CD4-positive, CD25-positive, alpha-beta regulatory T cell (primary cell): ENCODE results near the gene SKOR1. TPM values are rescaled to one million over a fixed set of nuclear protein-coding genes. Genes with fewer than 3 reads are reported as not detected.
A peak's percentile ranks its signal among the peaks of the same experiment; 100 is the strongest.

Source experiments
- ATAC-seq, 2 donors: fragments of 150-1000 bp; cut with Tn5 transposase; one replicate each; pipeline ENCODE4 v1.10.0; 2021; ENCODE audit warnings: low read depth in 2 of 2, moderate number of reproducible peaks in 2 of 2, moderate library complexity in 1 of 2
- DNase-seq, 3 donors: peaks; one replicate each; pipeline versions ENCODE4 v3.0.0 to v3.0.0-alpha.2; 2012 to 2022; ENCODE audit warnings: mixed read lengths in 1 of 3
- H3K27ac ChIP-seq: one replicate; pipeline ENCODE4 v1.7.0; 2013; ENCODE audit warnings: mild to moderate bottlenecking, low read length; ENCODE audit not compliant: insufficient read depth, poor library complexity, severe bottlenecking
- H3K27me3 ChIP-seq: one replicate; pipeline ENCODE4 v1.7.0; 2013; ENCODE audit warnings: low read length; ENCODE audit not compliant: control insufficient read depth, insufficient read depth
- H3K36me3 ChIP-seq: one replicate; pipeline ENCODE4 v1.7.0; 2013; ENCODE audit warnings: mild to moderate bottlenecking, low read length, moderate library complexity; ENCODE audit not compliant: control insufficient read depth, insufficient read depth
- H3K4me1 ChIP-seq: 2 replicates; pipeline ENCODE4 v1.7.0; 2013; ENCODE audit warnings: mild to moderate bottlenecking, low read length; ENCODE audit not compliant: insufficient read depth, control insufficient read depth, poor library complexity, severe bottlenecking
- H3K4me3 ChIP-seq: one replicate; pipeline ENCODE4 v1.7.0; 2013; ENCODE audit warnings: low read depth, mild to moderate bottlenecking, low read length, moderate library complexity
- H3K9me3 ChIP-seq, 2 experiments: 1 replicate in 1 of 2; 2 replicates in 1 of 2; pipeline ENCODE4 v1.7.0; 2013; ENCODE audit warnings: low read length in 2 of 2, mild to moderate bottlenecking in 1 of 2, moderate library complexity in 1 of 2; ENCODE audit not compliant: control insufficient read depth in 2 of 2
- H3K27ac Mint-ChIP-seq, 3 donors: one replicate each; pipeline ENCODE4 v1.8.0; 2020 to 2022; ENCODE audit warnings: mild to moderate bottlenecking in 3 of 3, mixed read lengths in 3 of 3, moderate library complexity in 2 of 3
- H3K27me3 Mint-ChIP-seq: one replicate; pipeline ENCODE4 v1.8.0; 2022; ENCODE audit warnings: mild to moderate bottlenecking, mixed read lengths
- H3K36me3 Mint-ChIP-seq: one replicate; pipeline ENCODE4 v1.8.0; 2020; ENCODE audit warnings: mixed read lengths
- H3K4me1 Mint-ChIP-seq, 4 donors: one replicate each; pipeline ENCODE4 v1.8.0; 2020 to 2022; ENCODE audit warnings: mixed read lengths in 4 of 4, mild to moderate bottlenecking in 1 of 4
- H3K4me3 Mint-ChIP-seq, 4 donors: one replicate each; pipeline ENCODE4 v1.8.0; 2020 to 2022; ENCODE audit warnings: mild to moderate bottlenecking in 4 of 4, mixed read lengths in 4 of 4, moderate library complexity in 3 of 4
- H3K9me3 Mint-ChIP-seq, 7 donors: one replicate each; pipeline ENCODE4 v1.8.0; 2020 to 2022; ENCODE audit warnings: mixed read lengths in 7 of 7, mild to moderate bottlenecking in 3 of 7, moderate library complexity in 2 of 7
- polyA plus RNA-seq, 4 donors: library from polyadenylated mRNA; unstranded; fragments of 300-500 nt; fragmentation: Illumina TruSeq; gene quantifications; one replicate each; pipeline ENCODE4 v1.2.3, GENCODE V29; 2021
- total RNA-seq: library from RNA; stranded (reverse); gene quantifications from one replicate; pipeline ENCODE4 v1.2.3, GENCODE V29; 2022

The SKOR1 gene
- total and polyA plus RNA-seq, 5 donors from 2014 or later = 2.5 TPM; not detected in 4

DNA sequence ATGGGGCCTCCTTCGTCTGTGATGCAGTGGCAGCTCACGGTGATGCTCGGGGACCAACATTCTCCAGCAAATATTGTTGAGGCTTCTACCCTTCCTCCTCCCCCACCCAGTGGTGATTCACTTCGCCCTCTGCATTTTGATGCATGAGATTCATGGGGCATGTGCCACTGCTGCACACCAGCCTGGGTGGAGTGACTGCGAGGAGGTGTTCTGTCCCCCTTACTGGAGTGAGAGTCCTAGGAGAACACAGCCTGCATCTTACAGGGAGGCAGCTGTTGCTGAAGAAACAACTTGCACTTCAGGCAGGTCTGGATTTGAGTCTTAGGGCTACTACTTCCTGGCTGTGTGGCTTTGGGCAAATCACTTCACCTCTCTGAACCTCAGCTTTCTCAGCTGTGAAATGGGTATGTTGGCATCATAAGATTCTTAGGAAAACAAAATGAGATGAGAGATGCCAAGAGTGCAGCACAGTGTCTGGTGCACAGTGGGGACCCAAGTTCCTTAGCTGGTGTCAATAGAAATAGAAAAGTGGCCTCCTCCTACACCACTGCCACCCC, 10.2 kb upstream of the SKOR1 start:
- no peaks in the 10 kb centered on the region for H3K4me1 ChIP-seq
- H3K36me3 ChIP-seq = no peaks in the 10 kb centered on the region
- H3K27ac ChIP-seq = no peak overlapping the region
- ATAC-seq (no peak), DNase-seq (no peak)
- H3K4me3 ChIP-seq = no peak overlapping the region
- Mint-ChIP-seq H3K4me1 (peaks cover 0 to 5% (median 0%) of the 10 kb centered on the region in 4 donors), H3K36me3 (peaks cover 13% of the 10 kb centered on the region), H3K27me3 (peaks cover 47% of the 10 kb centered on the region), H3K9me3 (peaks cover 0 to 5% (median 0%) of the 10 kb centered on the region in 7 donors), H3K27ac (no peak overlapping the region), H3K4me3 (no peak overlapping the region)
- H3K9me3 ChIP-seq = no peaks in the 10 kb centered on the region
- peaks cover 17% of the 10 kb centered on the region for H3K27me3 ChIP-seq

DNA sequence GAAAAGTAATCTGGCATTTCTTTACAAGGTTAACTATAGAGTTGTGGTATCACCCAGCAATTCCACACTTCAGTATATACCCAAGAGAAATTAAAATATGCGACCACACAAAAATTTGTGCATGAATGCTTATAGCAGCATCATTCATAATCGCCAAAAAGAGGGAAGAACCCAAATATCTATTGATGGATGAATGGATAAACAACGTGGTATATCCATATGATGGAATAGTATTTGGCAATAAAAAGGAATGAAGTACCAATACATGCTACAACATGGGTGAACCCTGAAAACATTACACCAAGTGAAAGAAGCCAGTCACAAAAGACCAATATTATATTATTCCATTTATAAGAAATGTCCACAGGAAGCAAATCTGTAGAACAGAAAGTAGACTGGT, 8.6 kb upstream of the SKOR1 start:
- no peaks in the 10 kb centered on the region for H3K9me3 ChIP-seq

DNA sequence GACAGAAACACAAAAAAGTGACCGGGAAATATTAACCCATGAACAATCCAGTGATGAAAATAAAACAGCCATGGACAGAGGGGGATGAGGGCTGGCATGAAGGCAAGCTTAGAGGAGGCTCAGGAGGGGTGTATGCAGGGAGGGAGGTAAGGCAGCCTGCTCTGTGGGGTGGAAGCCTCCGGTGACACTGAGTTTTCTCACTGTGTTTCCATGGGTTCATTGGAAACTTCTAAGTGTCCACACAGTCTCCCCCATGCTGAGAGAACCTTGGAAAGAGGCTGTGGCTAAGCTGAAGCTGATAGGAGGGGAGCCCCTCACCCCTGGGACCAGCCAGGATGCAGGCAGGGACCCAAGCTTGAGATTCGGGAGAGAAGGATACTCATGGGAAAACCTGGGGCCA, 6.8 kb upstream of the SKOR1 start:
- H3K27ac ChIP-seq = no peak overlapping the region
- H3K27me3 ChIP-seq = peaks cover 21% of the 10 kb centered on the region
- peaks cover 14% of the 10 kb centered on the region for H3K4me1 ChIP-seq
- H3K9me3 Mint-ChIP-seq = peaks cover 0 to 8% (median 0%) of the 10 kb centered on the region in 7 donors
- peaks cover 65% of the 10 kb centered on the region for H3K27me3 Mint-ChIP-seq
- H3K9me3 ChIP-seq = no peaks in the 10 kb centered on the region
- H3K27ac Mint-ChIP-seq = no peak overlapping the region
- peaks cover 3% of the 10 kb centered on the region for H3K36me3 Mint-ChIP-seq
- no peak for DNase-seq
- peak overlapping the region in 1 of 4 donors; percentile 43 for H3K4me3 Mint-ChIP-seq
- peaks cover 0 to 30% (median 2%) of the 10 kb centered on the region in 4 donors for H3K4me1 Mint-ChIP-seq
- ATAC-seq = no peak
- no peaks in the 10 kb centered on the region for H3K36me3 ChIP-seq
- no peak overlapping the region for H3K4me3 ChIP-seq

More for the DNA sequence above, 8.6 kb upstream of the SKOR1 start:
- Mint-ChIP-seq H3K4me3 (no peak overlapping the region), H3K9me3 (peaks cover 0 to 5% (median 0%) of the 10 kb centered on the region in 7 donors), H3K27me3 (peaks cover 63% of the 10 kb centered on the region), H3K36me3 (peaks cover 13% of the 10 kb centered on the region), H3K4me1 (peaks cover 0 to 18% (median 0%) of the 10 kb centered on the region in 4 donors), H3K27ac (peak overlapping the region in 1 of 3 donors; percentile 5)
- H3K4me1 ChIP-seq = peaks cover under 1% of the 10 kb centered on the region
- H3K36me3 ChIP-seq = no peaks in the 10 kb centered on the region
- DNase-seq = no peak
- ATAC-seq = no peak
- H3K27ac ChIP-seq = no peak overlapping the region
- no peak overlapping the region for H3K4me3 ChIP-seq
- peaks cover 21% of the 10 kb centered on the region for H3K27me3 ChIP-seq

DNA sequence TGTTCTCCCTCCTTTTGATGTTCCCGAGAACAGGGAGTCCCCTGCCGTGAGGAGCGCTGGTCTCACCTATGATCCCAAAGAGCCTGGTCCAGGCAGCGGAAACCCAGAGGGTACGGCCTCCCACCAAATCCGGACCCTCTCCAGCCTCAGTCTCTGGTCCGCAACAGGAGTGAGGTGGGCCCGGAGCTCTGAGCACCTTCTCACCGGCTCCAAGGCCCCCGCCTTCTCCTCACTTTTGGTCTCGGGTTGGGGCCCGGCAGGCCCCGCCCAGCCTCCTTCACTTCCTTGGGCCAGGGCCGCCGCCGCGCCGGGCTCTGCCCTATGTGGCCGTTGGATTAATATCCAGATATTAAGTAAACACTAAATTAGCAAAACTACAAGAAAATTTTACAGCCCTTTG, 5.7 kb upstream of the SKOR1 start:
- H3K36me3 ChIP-seq = no peaks in the 10 kb centered on the region
- peaks cover 77% of the 10 kb centered on the region for H3K27me3 Mint-ChIP-seq
- peaks cover 0 to 10% (median 0%) of the 10 kb centered on the region in 7 donors for H3K9me3 Mint-ChIP-seq
- H3K4me1 Mint-ChIP-seq = peaks cover 0 to 40% (median 11%) of the 10 kb centered on the region in 4 donors
- no peak overlapping the region for H3K4me3 ChIP-seq
- H3K27me3 ChIP-seq = peaks cover 22% of the 10 kb centered on the region
- peaks cover 18% of the 10 kb centered on the region for H3K4me1 ChIP-seq
- H3K36me3 Mint-ChIP-seq = peaks cover 3% of the 10 kb centered on the region
- no peak overlapping the region for H3K27ac Mint-ChIP-seq
- H3K27ac ChIP-seq = no peak overlapping the region
- no peaks in the 10 kb centered on the region for H3K9me3 ChIP-seq
- no peak overlapping the region for H3K4me3 Mint-ChIP-seq
- no peak for ATAC-seq
- DNase-seq = no peak

DNA sequence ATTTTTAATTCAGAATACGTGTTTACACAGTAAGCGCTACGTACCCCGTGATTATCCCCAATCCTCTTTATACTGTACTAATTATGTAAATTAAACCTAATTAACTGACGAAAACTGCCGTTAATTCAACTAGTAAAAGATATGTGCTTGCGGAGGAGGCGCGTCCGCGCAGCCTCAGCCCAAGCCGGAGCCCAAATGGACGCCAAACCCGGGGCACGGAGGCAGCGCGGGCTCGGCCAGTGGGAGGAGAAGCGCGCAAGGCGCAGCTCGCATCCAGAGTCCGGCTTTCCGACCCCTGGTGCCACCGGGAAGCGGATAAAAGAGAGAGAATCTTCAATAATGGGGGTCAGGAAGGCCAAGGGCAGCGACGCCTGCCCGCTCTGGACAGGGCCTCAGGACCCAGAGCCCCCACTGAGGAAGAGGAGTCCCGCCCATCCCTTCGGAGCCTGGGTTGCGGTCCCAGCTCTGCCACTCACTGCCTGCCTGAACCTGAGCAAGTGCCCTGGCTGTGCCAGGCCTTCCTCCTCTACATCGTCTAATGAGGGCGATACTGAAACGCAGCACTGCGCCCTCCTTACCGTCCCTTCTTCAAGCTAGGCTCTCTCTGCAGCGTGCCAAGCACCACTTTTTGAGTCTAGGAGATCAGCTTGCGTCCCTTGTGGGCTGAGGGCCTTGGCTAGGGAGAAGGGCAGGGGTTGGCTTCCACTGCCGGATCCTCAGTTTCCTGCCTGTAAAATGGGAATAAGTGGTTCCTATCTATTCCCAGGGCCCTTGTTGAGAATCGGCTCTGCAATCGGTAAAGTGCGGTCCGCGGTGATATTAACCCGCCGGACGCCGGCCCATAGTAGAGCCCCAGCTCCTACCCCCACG, 5.0 kb upstream of the SKOR1 start:
- Mint-ChIP-seq H3K27ac (peak overlapping the region in 1 of 3 donors; percentile 38), H3K4me3 (peak overlapping the region in 1 of 4 donors; percentile 26), H3K4me1 (peaks cover 0 to 45% (median 11%) of the 10 kb centered on the region in 4 donors), H3K9me3 (peaks cover 0 to 10% (median 0%) of the 10 kb centered on the region in 7 donors), H3K36me3 (no peaks in the 10 kb centered on the region), H3K27me3 (peaks cover 84% of the 10 kb centered on the region)
- Histone ChIP-seq H3K36me3 (no peaks in the 10 kb centered on the region), H3K27me3 (peaks cover 25% of the 10 kb centered on the region), H3K4me3 (no peak overlapping the region), H3K4me1 (peaks cover 22% of the 10 kb centered on the region), H3K9me3 (no peaks in the 10 kb centered on the region), H3K27ac (no peak overlapping the region)
- ATAC-seq = peak in 1 of 2 donors; percentile 5
- no peak for DNase-seq

DNA sequence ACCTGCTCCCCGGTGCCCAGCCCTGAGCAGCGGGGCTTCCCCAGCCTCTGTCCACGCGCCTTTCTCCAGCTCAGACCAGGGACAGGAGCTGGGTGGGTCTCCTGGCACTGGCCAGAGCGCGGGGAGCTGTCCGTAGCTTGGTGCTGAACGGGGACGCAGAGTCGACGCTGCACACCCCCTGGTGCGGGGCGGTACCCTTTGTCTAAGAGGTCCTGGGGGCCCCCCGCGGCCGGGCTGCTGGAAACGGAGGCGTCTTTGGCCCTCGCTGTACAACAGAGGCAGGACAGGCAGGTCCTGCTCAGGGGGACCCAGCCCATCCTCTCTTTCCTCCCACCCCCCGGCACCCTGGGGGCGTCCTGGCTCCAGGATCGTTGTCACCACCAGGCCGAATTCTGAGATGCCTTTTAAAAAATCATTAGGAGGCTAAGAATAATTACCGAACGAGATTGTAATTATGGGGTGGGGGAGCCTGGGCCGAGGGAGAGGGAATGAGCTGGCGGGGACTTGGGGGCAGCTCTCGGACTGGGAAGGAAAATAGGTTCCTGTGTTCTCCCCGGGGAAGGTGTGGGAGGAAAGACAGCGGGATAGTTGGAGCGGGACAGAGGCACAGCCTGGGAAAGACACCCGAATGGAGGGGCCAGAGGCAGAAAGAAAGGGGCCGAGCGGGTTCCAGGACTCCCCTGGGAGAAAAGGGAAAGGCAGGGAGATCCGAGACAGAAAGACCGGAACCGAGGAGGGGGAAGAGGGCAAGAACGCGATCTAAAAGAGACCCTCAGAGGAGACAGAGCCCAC, 4.1 kb upstream of the SKOR1 start:
- peak overlapping the region in 2 of 4 donors; percentile 11 to 38 for H3K4me3 Mint-ChIP-seq
- DNase-seq (peak in 1 of 3 donors; percentile 21), ATAC-seq (no peak)
- Histone ChIP-seq H3K4me1 (peaks cover 30% of the 10 kb centered on the region), H3K27me3 (peaks cover 21% of the 10 kb centered on the region), H3K4me3 (no peak overlapping the region), H3K9me3 (no peaks in the 10 kb centered on the region), H3K36me3 (no peaks in the 10 kb centered on the region), H3K27ac (no peak overlapping the region)
- H3K36me3 Mint-ChIP-seq = no peaks in the 10 kb centered on the region
- H3K9me3 Mint-ChIP-seq = peaks cover 0 to 8% (median 0%) of the 10 kb centered on the region in 7 donors
- H3K27me3 Mint-ChIP-seq = peaks cover 88% of the 10 kb centered on the region
- peaks cover 0 to 51% (median 11%) of the 10 kb centered on the region in 4 donors for H3K4me1 Mint-ChIP-seq
- peak overlapping the region in 1 of 3 donors; percentile 90 for H3K27ac Mint-ChIP-seq

DNA sequence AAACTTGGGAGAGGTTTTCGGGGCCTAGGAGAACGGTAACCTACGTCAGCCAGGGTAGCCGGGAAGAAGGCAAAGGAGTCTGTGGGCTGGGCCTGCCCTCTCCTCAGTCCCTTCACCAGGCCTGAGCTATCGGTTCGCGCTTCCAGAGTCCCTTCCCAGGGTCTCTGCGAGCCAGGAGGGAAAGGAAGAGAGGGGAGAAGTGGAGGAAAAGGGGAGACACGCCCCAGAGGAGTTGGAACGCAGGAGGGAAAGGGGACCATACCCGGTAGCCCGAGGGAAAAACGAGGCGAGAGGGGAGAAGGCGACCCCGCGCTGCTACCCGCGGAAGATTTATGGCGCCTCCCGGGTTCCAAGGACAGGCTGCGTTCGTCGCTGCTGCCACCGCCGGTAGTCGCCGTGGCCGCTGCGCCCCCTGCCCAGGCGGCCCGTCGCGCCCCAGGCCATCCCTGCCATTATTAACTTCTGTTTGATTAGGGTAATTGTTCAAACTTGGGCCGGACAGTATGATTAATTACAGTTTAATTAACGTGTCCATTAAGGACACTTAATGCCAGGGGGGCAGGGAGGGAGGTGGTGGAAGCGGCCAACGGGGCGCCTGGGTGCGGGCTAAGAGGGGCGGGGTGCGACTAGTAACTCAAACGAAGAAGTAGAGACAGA, 3.4 kb upstream of the SKOR1 start:
- peaks cover 85% of the 10 kb centered on the region for H3K27me3 Mint-ChIP-seq
- peaks cover 0 to 7% (median 0%) of the 10 kb centered on the region in 7 donors for H3K9me3 Mint-ChIP-seq
- peaks cover 0 to 54% (median 11%) of the 10 kb centered on the region in 4 donors for H3K4me1 Mint-ChIP-seq
- ATAC-seq (no peak), DNase-seq (no peak)
- H3K4me3 ChIP-seq = no peak overlapping the region
- H3K27ac Mint-ChIP-seq = no peak overlapping the region
- peak overlapping the region in 3 of 4 donors; percentile 34 to 57 (median 54) for H3K4me3 Mint-ChIP-seq
- no peak overlapping the region for H3K27ac ChIP-seq
- H3K27me3 ChIP-seq = peaks cover 21% of the 10 kb centered on the region
- H3K36me3 Mint-ChIP-seq = no peaks in the 10 kb centered on the region
- H3K9me3 ChIP-seq = no peaks in the 10 kb centered on the region
- peaks cover 34% of the 10 kb centered on the region for H3K4me1 ChIP-seq
- no peaks in the 10 kb centered on the region for H3K36me3 ChIP-seq
